GM13977 (cell line): ENCODE measurements around the gene AQP6.

ENCODE experiments used
- DNase-seq: peaks from one replicate; pipeline ENCODE4 v3.0.0; 2012; ENCODE audit warnings: low spot score
- in situ Hi-C: fragments of 300-500 bp; cut with MboI; formaldehyde crosslinking; loops from one replicate; pipeline ENCODE4 v1.12.0; 2022; ENCODE audit warnings: low sequenced_read_pairs, low pct_unique_long_range_greater_than_20kb, mixed read lengths, inconsistent platforms; ENCODE audit not compliant: unreplicated experiment
- TF ChIP-seq, protein P1 (sequence below): IDR thresholded peaks from 2 replicates; pipeline ENCODE4 v1.5.1; 2012; ENCODE audit warnings: mild to moderate bottlenecking, control low read depth; ENCODE audit not compliant: insufficient read depth; ENCODE audit errors: extremely low read depth, missing control alignments

Gene AQP6

DNA sequence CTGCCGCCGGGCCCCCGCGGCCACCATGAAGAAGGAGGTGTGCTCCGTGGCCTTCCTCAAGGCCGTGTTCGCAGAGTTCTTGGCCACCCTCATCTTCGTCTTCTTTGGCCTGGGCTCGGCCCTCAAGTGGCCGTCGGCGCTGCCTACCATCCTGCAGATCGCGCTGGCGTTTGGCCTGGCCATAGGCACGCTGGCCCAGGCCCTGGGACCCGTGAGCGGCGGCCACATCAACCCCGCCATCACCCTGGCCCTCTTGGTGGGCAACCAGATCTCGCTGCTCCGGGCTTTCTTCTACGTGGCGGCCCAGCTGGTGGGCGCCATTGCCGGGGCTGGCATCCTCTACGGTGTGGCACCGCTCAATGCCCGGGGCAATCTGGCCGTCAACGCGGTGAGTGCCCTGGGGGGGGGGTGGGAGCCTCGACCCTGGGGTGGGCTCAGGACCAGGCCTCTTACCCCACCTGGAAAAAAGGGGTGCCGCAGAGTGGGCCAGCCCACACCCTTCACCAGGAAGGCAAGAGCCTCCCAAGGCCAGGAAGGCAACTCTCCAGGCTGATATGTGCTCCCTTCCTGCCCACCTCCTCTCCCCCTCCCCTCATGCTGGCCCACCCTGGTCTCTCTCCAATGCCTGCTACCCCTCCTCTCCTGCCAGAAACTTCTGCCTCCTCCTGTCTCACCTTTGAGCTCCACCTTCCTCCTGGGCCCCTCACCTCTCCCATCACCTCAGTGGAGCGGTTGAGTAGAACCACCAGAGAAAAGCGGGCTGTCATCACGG is 10.6 kb upstream of the AQP6 start:
- in situ Hi-C loops = loop anchor here (10.0 kb wide), 1 partner anchor 93 kb away; the partner anchor contains the start of gene ASIC1
- DNase-seq = no peak
- TF ChIP-seq, protein P1, sequence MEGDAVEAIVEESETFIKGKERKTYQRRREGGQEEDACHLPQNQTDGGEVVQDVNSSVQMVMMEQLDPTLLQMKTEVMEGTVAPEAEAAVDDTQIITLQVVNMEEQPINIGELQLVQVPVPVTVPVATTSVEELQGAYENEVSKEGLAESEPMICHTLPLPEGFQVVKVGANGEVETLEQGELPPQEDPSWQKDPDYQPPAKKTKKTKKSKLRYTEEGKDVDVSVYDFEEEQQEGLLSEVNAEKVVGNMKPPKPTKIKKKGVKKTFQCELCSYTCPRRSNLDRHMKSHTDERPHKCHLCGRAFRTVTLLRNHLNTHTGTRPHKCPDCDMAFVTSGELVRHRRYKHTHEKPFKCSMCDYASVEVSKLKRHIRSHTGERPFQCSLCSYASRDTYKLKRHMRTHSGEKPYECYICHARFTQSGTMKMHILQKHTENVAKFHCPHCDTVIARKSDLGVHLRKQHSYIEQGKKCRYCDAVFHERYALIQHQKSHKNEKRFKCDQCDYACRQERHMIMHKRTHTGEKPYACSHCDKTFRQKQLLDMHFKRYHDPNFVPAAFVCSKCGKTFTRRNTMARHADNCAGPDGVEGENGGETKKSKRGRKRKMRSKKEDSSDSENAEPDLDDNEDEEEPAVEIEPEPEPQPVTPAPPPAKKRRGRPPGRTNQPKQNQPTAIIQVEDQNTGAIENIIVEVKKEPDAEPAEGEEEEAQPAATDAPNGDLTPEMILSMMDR = no peak

DNA sequence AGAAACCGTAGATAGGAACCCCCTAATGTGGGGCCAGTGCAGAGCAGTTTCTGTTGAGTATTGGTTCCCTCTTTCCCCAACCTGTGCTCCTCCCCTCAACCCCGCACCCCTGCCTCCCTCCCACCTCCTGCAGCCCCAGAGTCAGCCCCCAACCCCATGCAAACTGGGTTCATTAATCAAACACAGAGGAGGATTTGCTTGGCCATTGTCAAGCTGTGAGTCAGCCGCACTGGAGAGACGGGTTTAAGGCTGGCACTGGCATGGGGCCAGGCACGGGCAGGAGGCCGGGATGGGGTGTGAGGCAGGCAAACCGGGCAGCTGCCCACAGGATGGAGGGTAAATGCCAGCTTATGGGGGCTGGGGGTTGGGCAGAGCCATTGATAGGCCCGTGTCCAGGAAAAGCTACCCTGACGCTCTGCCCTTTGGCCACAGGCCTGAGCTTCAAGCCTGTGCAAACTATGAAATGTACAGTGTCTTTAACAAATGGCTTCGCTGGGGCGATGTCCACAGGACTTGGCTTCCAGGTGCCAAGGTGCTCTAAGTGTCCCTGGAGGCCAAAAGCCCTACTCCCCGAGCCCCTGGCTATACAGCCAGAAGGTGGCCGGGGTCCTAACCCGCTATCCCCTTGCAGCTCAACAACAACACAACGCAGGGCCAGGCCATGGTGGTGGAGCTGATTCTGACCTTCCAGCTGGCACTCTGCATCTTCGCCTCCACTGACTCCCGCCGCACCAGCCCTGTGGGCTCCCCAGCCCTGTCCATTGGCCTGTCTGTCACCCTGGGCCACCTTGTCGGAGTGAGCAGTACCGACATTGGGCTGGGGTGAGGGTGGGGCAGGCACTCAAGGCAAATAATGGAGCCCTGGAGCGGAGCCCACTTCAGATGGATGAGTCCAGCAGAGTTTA is 9.6 kb upstream of the AQP6 start:
- DNase-seq = no peak
- TF ChIP-seq, protein P1 = no peak
- in situ Hi-C loops = loop anchor here (10.0 kb wide), 1 partner anchor 92 kb away; the partner anchor contains the start of gene ASIC1

DNA sequence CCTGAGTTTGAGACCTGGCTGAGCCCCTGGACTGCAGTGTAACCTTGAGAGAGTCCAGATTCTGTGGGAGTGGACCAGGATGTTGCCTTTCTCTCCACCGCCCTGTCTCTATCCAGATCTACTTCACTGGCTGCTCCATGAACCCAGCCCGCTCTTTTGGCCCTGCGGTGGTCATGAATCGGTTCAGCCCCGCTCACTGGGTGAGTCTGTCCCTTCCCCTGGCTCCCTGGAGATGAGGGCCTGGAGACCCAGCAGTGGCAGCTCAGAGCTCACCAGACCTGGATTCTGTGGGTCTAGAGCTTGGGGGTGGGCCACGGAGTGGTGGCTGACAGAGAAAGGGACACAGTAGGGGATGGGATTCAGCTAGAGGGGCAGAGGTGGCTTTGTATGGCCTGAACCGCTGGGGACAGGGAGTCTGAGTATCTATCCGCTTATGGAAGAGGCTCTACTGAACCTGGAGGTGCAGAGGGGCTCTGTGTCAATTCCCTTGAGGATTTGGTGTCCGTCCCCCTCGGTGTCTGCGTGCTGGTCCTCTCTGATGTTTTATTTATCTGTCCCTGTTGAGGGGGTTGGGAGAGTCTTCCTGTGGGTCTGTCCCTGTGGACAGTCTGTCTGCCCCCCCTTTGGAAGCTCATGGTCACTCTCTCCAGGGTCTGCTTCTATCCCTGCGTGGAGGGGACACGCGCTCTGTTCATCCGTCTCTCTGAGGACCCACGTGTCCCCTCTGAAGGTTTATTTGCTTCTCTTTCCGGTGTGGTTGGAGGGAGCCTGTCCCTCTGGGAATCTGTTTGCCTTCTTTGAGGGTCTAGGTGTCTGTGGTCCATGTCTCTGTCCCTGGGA is 8.6 kb upstream of the AQP6 start:
- in situ Hi-C loops = loop anchor here (10.0 kb wide), 1 partner anchor 91 kb away; the partner anchor contains the start of gene ASIC1
- TF ChIP-seq, protein P1 = no peak
- DNase-seq = no peak

DNA sequence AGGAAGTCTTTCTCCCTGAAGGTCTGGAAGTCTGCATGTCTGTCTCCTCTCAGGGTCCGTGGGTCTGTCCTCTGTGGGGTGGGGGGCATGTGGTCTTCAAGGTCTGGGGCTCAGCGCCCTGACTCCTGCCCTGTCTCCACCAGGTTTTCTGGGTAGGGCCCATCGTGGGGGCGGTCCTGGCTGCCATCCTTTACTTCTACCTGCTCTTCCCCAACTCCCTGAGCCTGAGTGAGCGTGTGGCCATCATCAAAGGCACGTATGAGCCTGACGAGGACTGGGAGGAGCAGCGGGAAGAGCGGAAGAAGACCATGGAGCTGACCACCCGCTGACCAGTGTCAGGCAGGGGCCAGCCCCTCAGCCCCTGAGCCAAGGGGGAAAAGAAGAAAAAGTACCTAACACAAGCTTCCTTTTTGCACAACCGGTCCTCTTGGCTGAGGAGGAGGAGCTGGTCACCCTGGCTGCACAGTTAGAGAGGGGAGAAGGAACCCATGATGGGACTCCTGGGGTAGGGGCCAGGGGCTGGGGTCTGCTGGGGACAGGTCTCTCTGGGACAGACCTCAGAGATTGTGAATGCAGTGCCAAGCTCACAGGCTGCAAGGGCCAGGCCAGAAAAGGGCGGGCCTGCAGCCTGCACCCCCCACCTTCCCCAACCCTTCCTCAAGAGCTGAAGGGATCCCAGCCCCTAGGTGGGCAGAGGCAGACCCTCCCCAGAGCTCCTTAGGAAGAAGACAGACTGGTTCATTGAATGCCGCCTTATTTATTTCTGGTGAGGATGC is 7.7 kb upstream of the AQP6 start:
- no peak for DNase-seq
- TF ChIP-seq, protein P1 = no peak
- in situ Hi-C loops = loop anchor here (10.0 kb wide), 1 partner anchor 90 kb away; the partner anchor contains the start of gene ASIC1

DNA sequence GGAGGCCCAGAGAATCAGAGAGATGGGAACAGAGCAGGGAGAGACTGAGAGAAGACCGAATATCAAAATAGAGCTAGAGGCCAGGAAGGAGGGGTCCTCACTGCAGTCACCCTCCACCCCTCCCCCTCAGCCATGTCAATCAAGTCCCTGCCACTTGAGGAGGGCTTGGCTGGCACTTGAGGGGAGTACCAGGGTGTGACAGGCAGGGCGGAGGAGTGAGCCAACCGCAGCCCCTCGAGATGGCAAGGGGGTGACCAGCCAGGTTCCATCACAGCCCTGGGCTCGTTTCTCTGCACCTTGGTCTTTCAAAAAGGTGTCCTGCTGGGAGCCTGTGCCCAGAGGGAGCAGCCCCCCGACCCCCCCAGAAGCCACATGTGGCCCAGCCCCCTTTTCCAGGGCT is 6.9 kb upstream of the AQP6 start:
- in situ Hi-C loops = loop anchor here (10.0 kb wide), 1 partner anchor 89 kb away; the partner anchor contains the start of gene ASIC1
- TF ChIP-seq, protein P1 = no peak
- no peak for DNase-seq
